Right atrium auricular region (tissue), 2 donors: ENCODE results near the gene ERP29. TPM values are rescaled to one million over a fixed set of nuclear protein-coding genes. Genes with fewer than 3 reads are reported as not detected.
"Not testable (repeated sequence)": the region's sequence is repeated elsewhere in the genome, so short reads cannot be mapped to it uniquely, and the experiment has no call there.

Source experiments
- DNase-seq: peaks from one replicate; pipeline ENCODE4 v3.0.0-alpha.2; 2019; ENCODE audit warnings: low spot score
- H3K27ac ChIP-seq, 2 donors: fragments of 200-600 bp; sonication (generic); 1 replicate in 1 of 2; 2 replicates in 1 of 2; pipeline ENCODE4 v1.5.1; 2016 to 2019
- H3K27me3 ChIP-seq, 2 donors: fragments of 200-600 bp; sonication (generic); one replicate each; pipeline versions ENCODE4 v1.5.1 to v1.6.0; 2017 to 2019
- H3K36me3 ChIP-seq: fragments of 200-600 bp; sonication (generic); one replicate; pipeline ENCODE4 v1.5.1; 2016
- H3K4me1 ChIP-seq, 2 donors: fragments of 200-600 bp; sonication (generic); one replicate each; pipeline versions ENCODE4 v1.5.1 to v1.6.0; 2017 to 2019
- H3K4me3 ChIP-seq, 2 donors: fragments of 200-600 bp; sonication (generic); 1 replicate in 1 of 2; 2 replicates in 1 of 2; pipeline ENCODE4 v1.5.1; 2017 to 2019; ENCODE audit warnings: mild to moderate bottlenecking in 1 of 2, moderate library complexity in 1 of 2
- H3K9me3 ChIP-seq, 2 donors: fragments of 200-600 bp; sonication (generic); one replicate each; pipeline ENCODE4 v1.5.1; 2019
- CTCF ChIP-seq, 2 donors: fragments of 200-600 bp; sonication (generic); IDR thresholded peaks; one replicate each; pipeline ENCODE4 v1.5.1; 2019; ENCODE audit warnings: antibody characterized with exemption in 2 of 2
- total RNA-seq, 2 donors: library from RNA; depleted of rRNA; stranded (reverse); fragments of >200 nt; gene quantifications; one replicate each; pipeline ENCODE4 v1.1.0, GENCODE V29; 2016

The ERP29 gene
- total RNA-seq, 2 donors from 2014 or later, result 20.9 to 26.8 TPM

GRCh38 chr12:112005419-112006395 is 7.5 kb upstream of the ERP29 start:
- Histone ChIP-seq H3K27ac (peak overlapping the region in 1 of 2 donors; percentile 22), H3K36me3 (no peaks in the 10 kb centered on the region), H3K9me3 (no peaks in the 10 kb centered on the region), H3K4me1 (peaks cover 0 to 2% of the 10 kb centered on the region in 2 donors), H3K4me3 (peak overlapping the region in 1 of 2 donors; percentile 30), H3K27me3 (no peaks in the 10 kb centered on the region)
- DNase-seq, result no peak
- TF ChIP-seq CTCF (IDR thresholded peaks at IDR 0.05), result no peak

GRCh38 chr12:112007945-112008344 is 5.3 kb upstream of the ERP29 start:
- no peaks in the 10 kb centered on the region for H3K27me3 ChIP-seq
- DNase-seq, result no peak
- no peak overlapping the region for H3K27ac ChIP-seq

GRCh38 chr12:112008918-112009317 is 4.3 kb upstream of the ERP29 start:
- Histone ChIP-seq H3K4me3 (no peak overlapping the region), H3K4me1 (peaks cover 0 to 17% of the 10 kb centered on the region in 2 donors), H3K27ac (no peak overlapping the region), H3K36me3 (no peaks in the 10 kb centered on the region), H3K27me3 (no peaks in the 10 kb centered on the region), H3K9me3 (no peaks in the 10 kb centered on the region)
- DNase-seq, result no peak
- no peak for TF ChIP-seq CTCF (IDR thresholded peaks at IDR 0.05)

More at GRCh38 chr12:112007945-112008344, 5.3 kb upstream of the ERP29 start:
- Histone ChIP-seq H3K9me3 (no peaks in the 10 kb centered on the region), H3K36me3 (no peaks in the 10 kb centered on the region), H3K4me1 (peaks cover 0 to 17% of the 10 kb centered on the region in 2 donors), H3K4me3 (no peak overlapping the region)
- TF ChIP-seq CTCF (IDR thresholded peaks at IDR 0.05), result no peak

- not testable (repeated sequence) for H3K27me3 ChIP-seq, DNase-seq, H3K4me3 ChIP-seq, H3K27ac ChIP-seq, H3K36me3 ChIP-seq, H3K9me3 ChIP-seq
- H3K4me1 ChIP-seq, result peaks cover 0 to 21% of the 10 kb centered on the region in 2 donors
Observed at GRCh38 chr12:112009596-112009995, 3.6 kb upstream of the ERP29 start.

GRCh38 chr12:112010415-112011344 is 2.5 kb upstream of the ERP29 start:
- H3K4me1 ChIP-seq, result peaks cover 0 to 26% of the 10 kb centered on the region in 2 donors

More at GRCh38 chr12:112010415-112011344, 2.5 kb upstream of the ERP29 start:
- Histone ChIP-seq H3K4me3 (no peak overlapping the region), H3K36me3 (no peaks in the 10 kb centered on the region), H3K27ac (no peak overlapping the region), H3K9me3 (no peaks in the 10 kb centered on the region), H3K27me3 (no peaks in the 10 kb centered on the region)
- DNase-seq, result no peak
- TF ChIP-seq CTCF (IDR thresholded peaks at IDR 0.05), result no peak
